ENCODE measurements around the gene MBP. TPM values are rescaled to one million over a fixed set of nuclear protein-coding genes. Genes with fewer than 3 reads are reported as not detected.

Gene MBP
- total and polyA plus RNA-seq, 2 experiments from 2014 or later = 18.4 to 22.9 TPM

DNA sequence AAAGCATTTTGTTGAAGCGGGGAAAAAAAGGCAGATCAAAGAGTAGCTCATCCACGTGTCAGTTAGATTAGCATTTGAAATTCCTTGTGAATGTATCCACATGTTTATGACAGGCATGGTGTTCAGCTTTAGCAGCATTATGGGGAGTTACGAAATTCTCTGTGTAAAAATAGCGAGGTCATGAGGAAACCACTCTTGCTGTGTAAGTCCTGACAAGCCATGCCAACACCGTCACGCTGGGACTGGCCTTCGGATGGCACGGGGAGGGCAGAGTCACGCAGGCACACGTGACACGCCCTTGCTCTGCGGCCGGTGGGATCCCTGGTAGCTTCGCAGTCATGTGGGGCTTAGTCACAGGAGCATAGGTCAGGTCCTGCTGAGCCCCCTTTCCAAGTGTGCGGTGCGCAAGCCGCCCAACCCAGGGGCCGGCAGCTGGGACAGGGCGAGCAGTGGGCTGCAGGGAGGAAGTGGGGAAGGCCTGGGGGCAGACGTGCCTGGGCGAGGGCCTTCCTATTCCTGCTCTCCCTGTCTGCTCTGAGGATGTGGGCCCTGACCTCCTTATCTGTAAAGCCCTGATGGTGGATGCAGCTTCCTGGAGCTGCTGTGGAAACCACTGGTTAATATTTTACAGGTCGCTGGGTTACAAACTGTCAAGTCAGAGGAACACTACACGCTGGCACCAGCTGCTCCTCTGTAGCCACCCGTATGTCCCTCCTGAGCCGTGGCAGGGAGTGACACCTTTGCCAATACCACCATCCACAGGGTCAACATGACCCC is 18.0 kb downstream of the MBP start:
- Histone ChIP-seq H4K20me1 (replicated peaks; ENCODE audit: insufficient read depth) (no peaks in the 10 kb centered on the region; the same call in 1 of the 2 replicates), H3K27me3 (ENCODE audit: insufficient read depth) (no peaks in the 10 kb centered on the region), H3K4me2 (no peak overlapping the region), H3K36me3 (ENCODE audit: insufficient read depth) (no peaks in the 10 kb centered on the region), H3K79me2 (replicated peaks; ENCODE audit: insufficient read depth) (peaks cover 7% of the 10 kb centered on the region; the same call in 1 of the 2 replicates), H3K9me2 (ENCODE audit: insufficient read depth) (no peaks in the 10 kb centered on the region), H3K4me1 (ENCODE audit: insufficient read depth) (peaks cover 17% of the 10 kb centered on the region), H3K27ac (ENCODE audit: low read depth) (no peak overlapping the region), H2AFZ (no peak overlapping the region), H3F3A (replicated peaks; ENCODE audit: low read depth) (no peaks in the 10 kb centered on the region), H3K4me3 (no peak overlapping the region)
- TF ChIP-seq EZH2phosphoT487 (IDR thresholded peaks at IDR 0.05; ENCODE audit: unreplicated experiment) (no peak), NANOG (IDR thresholded peaks at IDR 0.05; ENCODE audit: borderline replicate concordance) (no peak), EZH2 (IDR thresholded peaks at IDR 0.05; ENCODE audit: low read depth, unreplicated experiment) (no peak), ZNF114 (CRISPR knock-in tag; IDR thresholded peaks at IDR 0.05) (no peak)
- TF ChIP-seq, protein P1, sequence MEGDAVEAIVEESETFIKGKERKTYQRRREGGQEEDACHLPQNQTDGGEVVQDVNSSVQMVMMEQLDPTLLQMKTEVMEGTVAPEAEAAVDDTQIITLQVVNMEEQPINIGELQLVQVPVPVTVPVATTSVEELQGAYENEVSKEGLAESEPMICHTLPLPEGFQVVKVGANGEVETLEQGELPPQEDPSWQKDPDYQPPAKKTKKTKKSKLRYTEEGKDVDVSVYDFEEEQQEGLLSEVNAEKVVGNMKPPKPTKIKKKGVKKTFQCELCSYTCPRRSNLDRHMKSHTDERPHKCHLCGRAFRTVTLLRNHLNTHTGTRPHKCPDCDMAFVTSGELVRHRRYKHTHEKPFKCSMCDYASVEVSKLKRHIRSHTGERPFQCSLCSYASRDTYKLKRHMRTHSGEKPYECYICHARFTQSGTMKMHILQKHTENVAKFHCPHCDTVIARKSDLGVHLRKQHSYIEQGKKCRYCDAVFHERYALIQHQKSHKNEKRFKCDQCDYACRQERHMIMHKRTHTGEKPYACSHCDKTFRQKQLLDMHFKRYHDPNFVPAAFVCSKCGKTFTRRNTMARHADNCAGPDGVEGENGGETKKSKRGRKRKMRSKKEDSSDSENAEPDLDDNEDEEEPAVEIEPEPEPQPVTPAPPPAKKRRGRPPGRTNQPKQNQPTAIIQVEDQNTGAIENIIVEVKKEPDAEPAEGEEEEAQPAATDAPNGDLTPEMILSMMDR (conservative IDR thresholded peaks at IDR 0.05; ENCODE audit: low read depth in 2 of 2) = no peak
- TF ChIP-seq, protein P2, sequence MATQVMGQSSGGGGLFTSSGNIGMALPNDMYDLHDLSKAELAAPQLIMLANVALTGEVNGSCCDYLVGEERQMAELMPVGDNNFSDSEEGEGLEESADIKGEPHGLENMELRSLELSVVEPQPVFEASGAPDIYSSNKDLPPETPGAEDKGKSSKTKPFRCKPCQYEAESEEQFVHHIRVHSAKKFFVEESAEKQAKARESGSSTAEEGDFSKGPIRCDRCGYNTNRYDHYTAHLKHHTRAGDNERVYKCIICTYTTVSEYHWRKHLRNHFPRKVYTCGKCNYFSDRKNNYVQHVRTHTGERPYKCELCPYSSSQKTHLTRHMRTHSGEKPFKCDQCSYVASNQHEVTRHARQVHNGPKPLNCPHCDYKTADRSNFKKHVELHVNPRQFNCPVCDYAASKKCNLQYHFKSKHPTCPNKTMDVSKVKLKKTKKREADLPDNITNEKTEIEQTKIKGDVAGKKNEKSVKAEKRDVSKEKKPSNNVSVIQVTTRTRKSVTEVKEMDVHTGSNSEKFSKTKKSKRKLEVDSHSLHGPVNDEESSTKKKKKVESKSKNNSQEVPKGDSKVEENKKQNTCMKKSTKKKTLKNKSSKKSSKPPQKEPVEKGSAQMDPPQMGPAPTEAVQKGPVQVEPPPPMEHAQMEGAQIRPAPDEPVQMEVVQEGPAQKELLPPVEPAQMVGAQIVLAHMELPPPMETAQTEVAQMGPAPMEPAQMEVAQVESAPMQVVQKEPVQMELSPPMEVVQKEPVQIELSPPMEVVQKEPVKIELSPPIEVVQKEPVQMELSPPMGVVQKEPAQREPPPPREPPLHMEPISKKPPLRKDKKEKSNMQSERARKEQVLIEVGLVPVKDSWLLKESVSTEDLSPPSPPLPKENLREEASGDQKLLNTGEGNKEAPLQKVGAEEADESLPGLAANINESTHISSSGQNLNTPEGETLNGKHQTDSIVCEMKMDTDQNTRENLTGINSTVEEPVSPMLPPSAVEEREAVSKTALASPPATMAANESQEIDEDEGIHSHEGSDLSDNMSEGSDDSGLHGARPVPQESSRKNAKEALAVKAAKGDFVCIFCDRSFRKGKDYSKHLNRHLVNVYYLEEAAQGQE (IDR thresholded peaks at IDR 0.05; ENCODE audit: unreplicated experiment) = no peak
- H3K9me3 Mint-ChIP-seq = no peaks in the 10 kb centered on the region; the same call in 2 of the 3 replicates
- H3K4me1 Mint-ChIP-seq = peaks cover 46% of the 10 kb centered on the region
- peaks cover 6% of the 10 kb centered on the region; the same call in 2 of the 3 replicates for H3K36me3 Mint-ChIP-seq (ENCODE audit: low read depth)
- peaks cover 7% of the 10 kb centered on the region for H3K27me3 Mint-ChIP-seq (ENCODE audit: insufficient read depth, low read depth, poor library complexity)
- DNase-seq (ENCODE audit: low spot score) (no peak), ATAC-seq (no peak)
- no peak overlapping the region for H3K4me3 Mint-ChIP-seq
- H3K27ac Mint-ChIP-seq = no peak overlapping the region; the same call in 1 of the 2 replicates

DNA sequence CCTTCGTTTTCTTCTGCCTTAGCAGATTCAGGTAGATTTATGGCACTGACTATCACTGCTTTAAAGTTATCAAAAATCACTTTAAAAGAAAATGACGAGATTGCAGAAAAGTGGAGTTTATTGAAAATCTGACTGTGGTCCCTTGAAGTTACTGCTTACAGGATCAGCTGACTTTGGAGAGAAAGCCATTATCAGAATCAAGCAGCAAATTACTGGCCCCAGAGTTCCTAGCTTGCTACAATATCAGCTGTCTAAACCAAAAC is 18.5 kb downstream of the MBP start:
- H3K27me3 Mint-ChIP-seq (ENCODE audit: insufficient read depth, low read depth, poor library complexity) = peaks cover 7% of the 10 kb centered on the region
- H3K9me2 ChIP-seq (ENCODE audit: insufficient read depth) = no peaks in the 10 kb centered on the region
- peaks cover 7% of the 10 kb centered on the region; the same call in 1 of the 2 replicates for H3K79me2 ChIP-seq (replicated peaks; ENCODE audit: insufficient read depth)
- DNase-seq (ENCODE audit: low spot score) (no peak), ATAC-seq (no peak)
- peaks cover 48% of the 10 kb centered on the region for H3K4me1 Mint-ChIP-seq
- H3K4me3 Mint-ChIP-seq = no peak overlapping the region
- H3K27me3 ChIP-seq (ENCODE audit: insufficient read depth) = no peaks in the 10 kb centered on the region
- no peak overlapping the region for H3K27ac Mint-ChIP-seq
- no peak overlapping the region for H2AFZ ChIP-seq
- H3F3A ChIP-seq (replicated peaks; ENCODE audit: low read depth) = no peaks in the 10 kb centered on the region
- H3K36me3 Mint-ChIP-seq (ENCODE audit: low read depth) = peaks cover 6% of the 10 kb centered on the region; the same call in 2 of the 3 replicates
- TF ChIP-seq EZH2 (IDR thresholded peaks at IDR 0.05; ENCODE audit: low read depth, unreplicated experiment) (no peak), CREB1 (CRISPR knock-in tag; IDR thresholded peaks at IDR 0.05; ENCODE audit: low read depth) (no peak), ZNF331 (CRISPR knock-in tag; IDR thresholded peaks at IDR 0.05; ENCODE audit: low read depth) (no peak), POLR2AphosphoS5 (IDR thresholded peaks at IDR 0.05; ENCODE audit: low read depth) (no peak)
- TF ChIP-seq, protein P1 (conservative IDR thresholded peaks at IDR 0.05; ENCODE audit: low read depth in 2 of 2) = no peak
- TF ChIP-seq, protein P2 (IDR thresholded peaks at IDR 0.05; ENCODE audit: unreplicated experiment) = no peak
- H3K4me1 ChIP-seq (ENCODE audit: insufficient read depth) = peaks cover 17% of the 10 kb centered on the region
- no peak overlapping the region for H3K27ac ChIP-seq (ENCODE audit: low read depth)
- H3K36me3 ChIP-seq (ENCODE audit: insufficient read depth) = no peaks in the 10 kb centered on the region
- H3K4me2 ChIP-seq = no peak overlapping the region
- H3K9me3 Mint-ChIP-seq = no peaks in the 10 kb centered on the region; the same call in 2 of the 3 replicates
- H4K20me1 ChIP-seq (replicated peaks; ENCODE audit: insufficient read depth) = no peaks in the 10 kb centered on the region; the same call in 1 of the 2 replicates
- H3K4me3 ChIP-seq = no peak overlapping the region

All from GM23338 (cell line).